PC-9 (cell line): ENCODE results near the gene POLE4. TPM values are rescaled to one million over a fixed set of nuclear protein-coding genes. Genes with fewer than 3 reads are reported as not detected.

Experiments used
- BruUV-seq: library from RNA; stranded (reverse); fragments of 400-500 nt; replicated peaks from 2 replicates; lab custom pipeline; 2021; lab: Mats Ljungman, UMichigan
- CTCF ChIA-PET: fragments of 300-600 bp; sonication (Branson Sonifier 250); formaldehyde crosslinking; loops from one replicate; lab custom pipeline; 2022; ENCODE audit warnings: antibody characterized with exemption; lab: Charles Lee
- POLR2A ChIA-PET: fragments of 300-600 bp; sonication (Branson Sonifier 250); formaldehyde crosslinking; loops from one replicate; lab custom pipeline; 2022; ENCODE audit warnings: antibody characterized with exemption; ENCODE audit not compliant: unreplicated experiment; lab: Charles Lee
- DNase-seq, 2 experiments: peaks; one replicate each; pipeline versions ENCODE4 v3.0.0 to v3.0.0-alpha.2; 2015 to 2022; ENCODE audit warnings: mixed read lengths in 1 of 2
- H2AFZ ChIP-seq: fragments of 200-600 bp; sonication (generic); 2 replicates; pipeline ENCODE4 v1.8.1; 2017; ENCODE audit warnings: antibody characterized with exemption
- H3F3A ChIP-seq: fragments of 200-600 bp; sonication (generic); 2 replicates; pipeline ENCODE4 v1.8.1; 2017; ENCODE audit warnings: antibody characterized with exemption, mild to moderate bottlenecking, low read depth; ENCODE audit not compliant: insufficient read depth
- H3K27ac ChIP-seq: fragments of 200-600 bp; sonication (generic); 2 replicates; pipeline ENCODE4 v1.6.1; 2016; ENCODE audit warnings: mixed run types
- H3K27me3 ChIP-seq: fragments of 200-600 bp; sonication (generic); 2 replicates; pipeline ENCODE4 v1.6.1; 2016; ENCODE audit warnings: low read depth, mixed run types; ENCODE audit not compliant: insufficient read depth
- H3K36me3 ChIP-seq: fragments of 200-600 bp; sonication (generic); 2 replicates; pipeline ENCODE4 v1.6.1; 2016; ENCODE audit warnings: low read depth, mixed run types
- H3K4me1 ChIP-seq: fragments of 200-600 bp; sonication (generic); replicated peaks from 2 replicates; pipeline ENCODE4 v1.6.1; 2016; ENCODE audit warnings: mixed run types; ENCODE audit not compliant: insufficient read depth
- H3K4me2 ChIP-seq: fragments of 200-600 bp; sonication (generic); 2 replicates; pipeline ENCODE4 v1.6.1; 2017; ENCODE audit warnings: mixed run types
- H3K4me3 ChIP-seq: fragments of 200-600 bp; sonication (generic); 2 replicates; pipeline ENCODE4 v1.6.1; 2016; ENCODE audit warnings: mixed run types
- H3K79me2 ChIP-seq: fragments of 200-600 bp; sonication (generic); 2 replicates; pipeline ENCODE4 v1.6.1; 2017; ENCODE audit warnings: low read depth, mixed run types
- H3K9me2 ChIP-seq: fragments of 200-600 bp; sonication (generic); 2 replicates; pipeline ENCODE4 v1.8.1; 2017; ENCODE audit warnings: mild to moderate bottlenecking; ENCODE audit not compliant: insufficient read depth
- H3K9me3 ChIP-seq: fragments of 200-600 bp; sonication (generic); 2 replicates; pipeline ENCODE4 v1.8.1; 2016; ENCODE audit warnings: low read depth; ENCODE audit not compliant: insufficient read depth
- H4K20me1 ChIP-seq: fragments of 200-600 bp; sonication (generic); 2 replicates; pipeline ENCODE4 v1.8.1; 2017; ENCODE audit not compliant: insufficient read depth
- EZH2 ChIP-seq: fragments of 200-600 bp; sonication (generic); IDR thresholded peaks from 2 replicates; pipeline ENCODE4 v1.8.0; 2017; ENCODE audit warnings: antibody characterized with exemption, low read depth
- intact Hi-C: fragments of 100-400 bp; cut with micrococcal nuclease; formaldehyde crosslinking; loops from one replicate; pipeline ENCODE4 v1.10.0; 2022; ENCODE audit not compliant: unreplicated experiment
- total RNA-seq: library from RNA; stranded (reverse); gene quantifications from 2 replicates; pipeline ENCODE4 v1.2.3, GENCODE V29; 2021
- TF ChIP-seq, protein P1 (sequence below): fragments of 200-600 bp; sonication (generic); conservative IDR thresholded peaks from 2 replicates; pipeline ENCODE4 v1.6.1; 2017; ENCODE audit warnings: mixed run types, antibody characterized with exemption, mild to moderate bottlenecking, moderate library complexity

The POLE4 gene
- total RNA-seq, 1 experiment from 2014 or later: 53.8 TPM

DNA sequence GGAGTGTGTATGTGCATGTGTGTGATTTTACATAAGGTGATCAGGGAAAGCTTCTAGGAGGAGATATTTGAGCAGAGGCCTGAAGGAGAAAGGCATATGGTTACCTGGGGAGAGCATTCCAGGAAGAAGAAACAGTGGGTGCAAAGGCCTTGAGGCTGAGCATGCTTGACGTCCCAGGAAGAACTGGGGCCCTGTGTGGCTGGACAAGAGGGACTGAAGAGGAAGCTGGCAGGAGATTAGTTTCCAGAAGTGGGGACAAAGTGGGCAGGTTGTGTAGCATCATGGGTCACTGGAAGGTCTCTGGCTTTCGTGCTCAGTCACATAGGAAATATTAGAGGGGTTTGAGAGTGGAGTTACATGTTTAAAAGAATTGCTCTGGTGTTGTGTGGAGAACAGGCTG lies 42.0 kb upstream of the POLE4 start:
- BruUV-seq: no TSS peak
- intact Hi-C loops: loop anchor here (5.0 kb wide), 1 partner anchor 486 kb away; no protein-coding TSS in a partner anchor
- no peak overlapping the region for H3K27ac ChIP-seq
- peaks cover 8% of the 10 kb centered on the region; the same call in 1 of the 2 replicates for H3F3A ChIP-seq
- POLR2A ChIA-PET: no interaction called here
- H2AFZ ChIP-seq: no peak overlapping the region
- TF ChIP-seq, protein P1, sequence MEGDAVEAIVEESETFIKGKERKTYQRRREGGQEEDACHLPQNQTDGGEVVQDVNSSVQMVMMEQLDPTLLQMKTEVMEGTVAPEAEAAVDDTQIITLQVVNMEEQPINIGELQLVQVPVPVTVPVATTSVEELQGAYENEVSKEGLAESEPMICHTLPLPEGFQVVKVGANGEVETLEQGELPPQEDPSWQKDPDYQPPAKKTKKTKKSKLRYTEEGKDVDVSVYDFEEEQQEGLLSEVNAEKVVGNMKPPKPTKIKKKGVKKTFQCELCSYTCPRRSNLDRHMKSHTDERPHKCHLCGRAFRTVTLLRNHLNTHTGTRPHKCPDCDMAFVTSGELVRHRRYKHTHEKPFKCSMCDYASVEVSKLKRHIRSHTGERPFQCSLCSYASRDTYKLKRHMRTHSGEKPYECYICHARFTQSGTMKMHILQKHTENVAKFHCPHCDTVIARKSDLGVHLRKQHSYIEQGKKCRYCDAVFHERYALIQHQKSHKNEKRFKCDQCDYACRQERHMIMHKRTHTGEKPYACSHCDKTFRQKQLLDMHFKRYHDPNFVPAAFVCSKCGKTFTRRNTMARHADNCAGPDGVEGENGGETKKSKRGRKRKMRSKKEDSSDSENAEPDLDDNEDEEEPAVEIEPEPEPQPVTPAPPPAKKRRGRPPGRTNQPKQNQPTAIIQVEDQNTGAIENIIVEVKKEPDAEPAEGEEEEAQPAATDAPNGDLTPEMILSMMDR: no peak
- no peak for TF ChIP-seq EZH2
- no peak for DNase-seq
- H3K79me2 ChIP-seq: no peaks in the 10 kb centered on the region
- H4K20me1 ChIP-seq: no peaks in the 10 kb centered on the region
- no peak overlapping the region for H3K4me2 ChIP-seq
- no peak overlapping the region for H3K4me3 ChIP-seq
- H3K9me3 ChIP-seq: no peaks in the 10 kb centered on the region
- H3K4me1 ChIP-seq: peaks cover 30% of the 10 kb centered on the region
- CTCF ChIA-PET: interaction anchor here (0.6 kb wide), 1 partner anchor 39 kb away, joined by 4 read pairs; no protein-coding TSS in a partner anchor
- H3K27me3 ChIP-seq: no peaks in the 10 kb centered on the region
- H3K9me2 ChIP-seq: no peaks in the 10 kb centered on the region
- H3K36me3 ChIP-seq: no peaks in the 10 kb centered on the region

GRCh38 chr2:74917702-74918619 lies 40.5 kb upstream of the POLE4 start:
- Histone ChIP-seq H3K4me2 (peak overlapping the region; percentile 32), H3K9me3 (no peaks in the 10 kb centered on the region), H3K4me1 (peaks cover 30% of the 10 kb centered on the region), H3K27me3 (no peaks in the 10 kb centered on the region), H4K20me1 (no peaks in the 10 kb centered on the region), H3K36me3 (no peaks in the 10 kb centered on the region), H3F3A (peaks cover 12% of the 10 kb centered on the region; the same call in 1 of the 2 replicates), H3K27ac (peak overlapping the region; percentile 40), H3K79me2 (no peaks in the 10 kb centered on the region), H3K4me3 (no peak overlapping the region), H3K9me2 (no peaks in the 10 kb centered on the region), H2AFZ (peak overlapping the region; percentile 17; the same call in 1 of the 2 replicates)
- intact Hi-C loops: loop anchor here (5.0 kb wide), 1 partner anchor 484 kb away; no protein-coding TSS in a partner anchor
- BruUV-seq: no TSS peak
- no peak for TF ChIP-seq EZH2
- TF ChIP-seq, protein P1: no peak
- ChIA-PET POLR2A (no interaction called here), CTCF (interaction anchor here (0.6 kb wide), 2 partner anchors 40 to 49 kb away, joined by 3 to 14 read pairs; no protein-coding TSS in a partner anchor)
- DNase-seq: peak; percentile 46 to 92

DNA sequence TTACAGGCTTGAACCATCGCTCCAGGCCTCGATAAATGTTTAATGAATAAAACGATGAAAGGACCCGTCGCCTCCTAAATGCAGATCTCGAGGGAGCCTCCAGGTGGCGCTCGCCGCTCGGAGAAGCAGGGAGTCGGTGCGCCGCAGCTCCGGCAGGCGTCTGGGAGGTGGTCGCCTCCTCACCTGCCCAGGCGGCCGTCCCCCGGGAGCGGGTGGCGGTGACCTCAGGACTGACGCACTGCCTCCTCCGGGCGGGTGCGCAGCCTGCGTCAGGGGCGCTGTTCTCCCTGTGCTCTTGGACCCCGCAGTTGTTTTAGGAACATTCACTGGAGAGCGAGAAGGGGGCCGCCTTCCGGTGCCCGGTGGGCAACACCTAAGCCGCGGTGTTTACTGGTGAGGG lies 38.6 kb upstream of the POLE4 start:
- POLR2A ChIA-PET: no interaction called here
- BruUV-seq: no TSS peak

More for the DNA sequence above, 38.6 kb upstream of the POLE4 start:
- intact Hi-C loops: loop anchor here (5.0 to 10.0 kb wide), 2 partner anchors 135 to 482 kb away; no protein-coding TSS in a partner anchor
- H3K4me3 ChIP-seq: peak overlapping the region; percentile 60
- H3K4me2 ChIP-seq: peak overlapping the region; percentile 92
- peak overlapping the region; percentile 83 for H2AFZ ChIP-seq
- no peaks in the 10 kb centered on the region for H3K9me3 ChIP-seq
- peak; percentile 42 to 64 for DNase-seq
- no peaks in the 10 kb centered on the region for H3K36me3 ChIP-seq
- no peaks in the 10 kb centered on the region for H4K20me1 ChIP-seq
- H3K9me2 ChIP-seq: no peaks in the 10 kb centered on the region
- H3K79me2 ChIP-seq: no peaks in the 10 kb centered on the region
- H3K27ac ChIP-seq: no peak overlapping the region
- peaks cover 12% of the 10 kb centered on the region; the same call in 1 of the 2 replicates for H3F3A ChIP-seq
- H3K27me3 ChIP-seq: no peaks in the 10 kb centered on the region
- TF ChIP-seq, protein P1: peak; percentile 89
- TF ChIP-seq EZH2: no peak
- H3K4me1 ChIP-seq: peaks cover 30% of the 10 kb centered on the region
- CTCF ChIA-PET: interaction anchor here (0.6 kb wide), 2 partner anchors 47 to 89 kb away, joined by 3 to 4 read pairs; no protein-coding TSS in a partner anchor
